K562 (cell line): ENCODE results near the gene HDAC7. TPM values are rescaled to one million over a fixed set of nuclear protein-coding genes. Genes with fewer than 3 reads are reported as not detected.

Source experiments
- ATAC-seq: fragments of 200-7000 bp; cut with Tn5 transposase; 3 replicates; pipeline ENCODE4 v1.9.1; 2020; ENCODE audit warnings: moderate library complexity
- BruUV-seq: library from RNA; stranded (reverse); fragments of 400-500 nt; replicated peaks from 2 replicates; lab custom pipeline; 2021; lab: Mats Ljungman, UMichigan
- CTCF ChIA-PET: fragments of 300-600 bp; formaldehyde crosslinking; extraction: SDS; loops from one replicate; lab custom pipeline; 2021; ENCODE audit warnings: low intra/inter-chr PET ratio; lab: Yijun Ruan, JAX
- POLR2A ChIA-PET: fragments of 300-600, 350-650 bp; sonication (Branson Sonifier 250); formaldehyde crosslinking; extraction: SDS; loops from one replicate; lab custom pipeline; 2021; ENCODE audit warnings: antibody characterized with exemption, inconsistent platforms; lab: Yijun Ruan, JAX
- DNase-seq, 4 experiments: peaks; one replicate each; pipeline versions ENCODE4 v3.0.0 to v3.0.0-alpha.2; 2011 to 2018; ENCODE audit warnings: low spot score in 3 of 4, mixed read lengths in 3 of 4; ENCODE audit errors: extremely low read depth in 1 of 4
- FAIRE-seq: peaks from 2 replicates; lab custom pipeline; 2011; peaks lifted over from hg19 to GRCh38; lab: Jason Lieb, UNC
- H2AFZ ChIP-seq: 2 replicates; pipeline ENCODE4 v1.6.0; 2011; ENCODE audit warnings: low read depth, low read length, control low read depth, inconsistent platforms
- H3K27ac ChIP-seq: fragments of 200-600 bp; 3 replicates; pipeline ENCODE4 v1.8.0; 2011; ENCODE audit warnings: low read depth, mild to moderate bottlenecking, control low read depth, inconsistent platforms, low read length, moderate library complexity, mixed read lengths; ENCODE audit errors: extremely low read depth
- H3K27me3 ChIP-seq, 2 experiments: fragments of 300-600 bp in 1 of 2; 2 replicates in 1 of 2; 3 replicates in 1 of 2; pipeline versions ENCODE4 v1.6.0 to v1.8.0; 2011; ENCODE audit warnings: inconsistent platforms in 2 of 2, low read length in 2 of 2, mild to moderate bottlenecking in 1 of 2, mixed read lengths in 1 of 2, moderate library complexity in 1 of 2; ENCODE audit not compliant: control insufficient read depth in 2 of 2, insufficient read depth in 2 of 2
- H3K36me3 ChIP-seq: fragments of 300-600 bp; 3 replicates; pipeline ENCODE4 v1.8.0; 2011; ENCODE audit warnings: mild to moderate bottlenecking, low read length, inconsistent platforms; ENCODE audit not compliant: control insufficient read depth, insufficient read depth
- H3K4me1 ChIP-seq, 2 experiments: fragments of 200-600 bp in 1 of 2; replicated peaks in 1 of 2; 2 replicates in 1 of 2; 3 replicates in 1 of 2; pipeline versions ENCODE4 v1.5.1 to v1.8.0; 2011; ENCODE audit warnings: inconsistent platforms in 2 of 2, low read length in 2 of 2, mild to moderate bottlenecking in 1 of 2, mixed read lengths in 1 of 2, moderate library complexity in 1 of 2; ENCODE audit not compliant: control insufficient read depth in 2 of 2, insufficient read depth in 2 of 2
- H3K4me2 ChIP-seq: 2 replicates; pipeline ENCODE4 v1.6.1; 2011; ENCODE audit warnings: low read length, control low read depth, inconsistent platforms, mixed read lengths; ENCODE audit not compliant: insufficient read depth
- H3K4me3 ChIP-seq: fragments of 200-600 bp; sonication (generic), shearing (Covaris generic); 2 replicates; pipeline ENCODE4 v1.5.1; 2016; ENCODE audit warnings: control low read depth, inconsistent platforms
- H3K79me2 ChIP-seq: fragments of 200-600 bp; 3 replicates; pipeline ENCODE4 v1.8.0; 2011; ENCODE audit warnings: low read length, inconsistent platforms; ENCODE audit not compliant: control insufficient read depth, insufficient read depth
- H3K9ac ChIP-seq, 2 experiments: 2 replicates each; pipeline versions ENCODE4 v1.6.0 to v1.6.1; 2011; ENCODE audit warnings: low read depth in 2 of 2, low read length in 2 of 2, control low read depth in 1 of 2, inconsistent platforms in 1 of 2, mild to moderate bottlenecking in 1 of 2, mixed read lengths in 1 of 2; ENCODE audit not compliant: insufficient read depth in 1 of 2
- H3K9me1 ChIP-seq: one replicate; pipeline ENCODE4 v1.6.0; 2011; ENCODE audit warnings: inconsistent platforms, mild to moderate bottlenecking, low read length, moderate library complexity; ENCODE audit not compliant: control insufficient read depth, insufficient read depth
- H3K9me3 ChIP-seq: replicated peaks from 2 replicates; pipeline ENCODE4 v1.5.1; 2011; ENCODE audit warnings: low read depth, low read length, inconsistent platforms; ENCODE audit not compliant: control insufficient read depth, insufficient read depth
- H4K20me1 ChIP-seq: replicated peaks from 2 replicates; pipeline ENCODE4 v1.6.1; 2011; ENCODE audit warnings: low read length, inconsistent platforms, mixed read lengths; ENCODE audit not compliant: control insufficient read depth, insufficient read depth
- CTBP1 ChIP-seq: fragments of 450-650 bp; IDR thresholded peaks from 2 replicates; pipeline ENCODE4 v1.6.1; 2016; ENCODE audit warnings: borderline replicate concordance
- FOS ChIP-seq: IDR thresholded peaks from 3 replicates; pipeline ENCODE4 v1.6.1; 2011; ENCODE audit not compliant: insufficient read length; ENCODE audit errors: extremely low read depth
- NBN ChIP-seq: fragments of 450-650 bp; IDR thresholded peaks from 2 replicates; pipeline ENCODE4 v1.6.1; 2016; ENCODE audit warnings: low read depth, mild to moderate bottlenecking
- PCBP2 ChIP-seq: fragments of 200-400 bp; formaldehyde crosslinking; IDR thresholded peaks from 2 replicates; pipeline ENCODE4 v1.6.1; 2018; ENCODE audit warnings: low read length, low read depth, mild to moderate bottlenecking, moderate library complexity; ENCODE audit not compliant: poor library complexity, severe bottlenecking
- RCOR1 ChIP-seq, 2 experiments: IDR thresholded peaks; 2 replicates each; pipeline ENCODE4 v1.6.1; 2012; ENCODE audit warnings: low read depth in 2 of 2, low read length in 2 of 2, borderline replicate concordance in 1 of 2, improper control_type of control experiment in 1 of 2
- TBL1XR1 ChIP-seq, 2 experiments: IDR thresholded peaks; 2 replicates each; pipeline ENCODE4 v1.6.1; 2012; ENCODE audit warnings: improper control_type of control experiment in 2 of 2, low read length in 2 of 2, mild to moderate bottlenecking in 1 of 2
- TEAD4 ChIP-seq, 2 experiments: sonication (generic) in 1 of 2; formaldehyde crosslinking in 1 of 2; IDR thresholded peaks; 2 replicates each; pipeline versions ENCODE4 v1.6.1 to v1.8.0; 2012 to 2022; ENCODE audit warnings: borderline replicate concordance in 1 of 2, inconsistent platforms in 1 of 2, low read length in 1 of 2, mild to moderate bottlenecking in 1 of 2, missing genetic modification reagents in 1 of 2
- TRIM24 ChIP-seq, 2 experiments: fragments of 450-650 bp; IDR thresholded peaks; 2 replicates each; pipeline ENCODE4 v1.6.1; 2016
- ZKSCAN1 ChIP-seq: fragments of 150-350 bp; IDR thresholded peaks from 2 replicates; pipeline ENCODE4 v1.6.1; 2016; ENCODE audit warnings: low read depth, low read length
- WGBS: fragments of 100-300 bp; shearing (Covaris generic); methylation state at CpG from one replicate; pipeline ENCODE4 v1.1.6; 2016; ENCODE audit warnings: low coverage, mixed read lengths; ENCODE audit not compliant: insufficient coverage; ENCODE audit errors: missing lambda C conversion rate; 5-methylcytosine and 5-hydroxymethylcytosine counted together
- in situ Hi-C: fragments of 300-500 bp; cut with MboI; formaldehyde crosslinking; loops from 4 replicates; pipeline ENCODE4 v1.15.0; 2018; ENCODE audit warnings: inconsistent platforms, mixed read lengths
- intact Hi-C: fragments of 100-400 bp; cut with micrococcal nuclease; formaldehyde crosslinking; loops from 2 replicates; pipeline ENCODE4 v1.14.2; 2022
- polyA plus RNA-seq, 8 experiments: library from polyadenylated mRNA; depleted of rRNA in 4 of 8; stranded (reverse) in 5 of 8; unstranded in 3 of 8; fragments of >200 nt; fragmentation: Nextera tagmentation in 2 of 8; fragmentation: Illumina TruSeq in 1 of 8; extraction: Ambion mirVana in 2 of 8; extraction: Trizol in 1 of 8; gene quantifications; 2 replicates each; pipeline versions ENCODE4 v1.2.1 to v1.2.3, GENCODE V29; 2011 to 2014; ENCODE audit warnings: inconsistent platforms in 1 of 8, missing spikeins in 1 of 8
- total RNA-seq, 7 experiments: library from RNA; depleted of rRNA in 6 of 7; stranded (reverse); fragments of >200 nt in 6 of 7; fragmentation: Illumina TruSeq in 2 of 7; extraction: Trizol in 2 of 7; gene quantifications; 2 replicates each; pipeline versions ENCODE4 v1.2.1 to v1.2.3, GENCODE V29; 2011 to 2021; ENCODE audit warnings: low replicate concordance in 1 of 7
- TF ChIP-seq, protein P1 (sequence below), 2 experiments: fragments of 450-650 bp; IDR thresholded peaks; 2 replicates each; pipeline ENCODE4 v1.6.1; 2016; ENCODE audit warnings: mild to moderate bottlenecking in 2 of 2, borderline replicate concordance in 1 of 2, low read depth in 1 of 2, moderate library complexity in 1 of 2
- TF ChIP-seq, protein P2 (sequence below): fragments of 250-450 bp; sonication (Bioruptor Pico); IDR thresholded peaks from 2 replicates; pipeline ENCODE4 v1.8.0; 2021; ENCODE audit warnings: borderline replicate concordance, mild to moderate bottlenecking, moderate library complexity; ENCODE audit not compliant: poor library complexity, severe bottlenecking

HDAC7 gene
- total and polyA plus RNA-seq, 9 of the 15 experiments (the other 6 are each of a cell fraction or from before 2014, with no cell fraction given): 2.5 to 129 (median 31.1) TPM

DNA sequence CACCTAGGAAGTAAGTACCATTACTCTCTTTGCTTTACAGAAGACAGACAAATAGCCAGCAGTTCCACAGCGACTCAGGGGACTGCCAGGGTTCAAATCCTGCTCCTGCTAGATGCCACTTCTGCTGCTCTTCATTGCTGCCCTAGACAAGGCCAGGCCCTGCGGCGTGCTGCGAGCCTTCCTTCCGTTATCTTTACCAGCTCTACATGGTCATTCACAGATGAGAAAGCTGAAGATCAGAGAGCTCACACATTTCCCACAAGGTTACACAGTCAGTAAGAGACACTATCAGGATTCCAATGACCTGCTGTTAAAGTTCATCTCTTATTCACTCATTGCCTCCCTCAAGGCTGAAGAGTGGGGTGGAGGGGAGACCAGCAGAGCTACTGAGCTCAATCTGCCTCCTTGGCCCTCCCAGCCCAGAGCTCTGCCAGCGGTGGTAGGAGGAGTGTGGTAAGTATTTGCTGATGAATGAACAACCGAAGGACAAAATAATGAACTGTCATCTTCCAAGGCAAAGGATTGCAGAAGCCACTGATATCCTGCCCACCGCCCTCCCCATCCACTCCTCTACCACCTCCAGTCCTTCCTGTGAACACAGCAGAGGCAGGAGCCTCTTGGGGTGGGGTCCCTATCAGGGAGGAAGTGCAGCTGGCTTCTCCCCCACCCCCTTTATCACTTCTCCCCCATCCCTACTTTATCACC is 14.6 kb upstream of the HDAC7 start:
- ATAC-seq: peak; percentile 41
- ChIA-PET POLR2A (interaction anchor here (0.6 to 2.6 kb wide), 9 partner anchors 11 to 102 kb away, joined by 3 to 11 read pairs (median 3); partner anchors contain the start of gene VDR), CTCF (interaction anchor here (0.6 kb wide), 1 partner anchor 15 kb away, joined by 3 read pairs; the partner anchor contains the start of gene HDAC7)
- WGBS: 3% methylated on average over 8 of the region's 8 CpGs
- DNase-seq: peak; percentile 51 to 84 (median 62)
- peak; percentile 69 for FAIRE-seq
- peaks cover 4% of the 10 kb centered on the region for H3K9me1 ChIP-seq
- H3K9me3 ChIP-seq: no peaks in the 10 kb centered on the region
- peaks cover 52 to 77% of the 10 kb centered on the region in 2 experiments for H3K4me1 ChIP-seq
- peak overlapping the region; percentile 71 for H3K27ac ChIP-seq
- no peaks in the 10 kb centered on the region for H4K20me1 ChIP-seq
- H3K4me2 ChIP-seq: peak overlapping the region; percentile 67
- in situ Hi-C loops: no loop called here
- peaks cover 2% of the 10 kb centered on the region; the same call in 1 of the 3 replicates for H3K79me2 ChIP-seq
- peak overlapping the region; percentile 38 to 65; a peak in 3 of 4 replicates for H3K9ac ChIP-seq
- no TSS peak for BruUV-seq
- intact Hi-C loops: no loop called here
- H3K27me3 ChIP-seq: no peaks in the 10 kb centered on the region
- H2AFZ ChIP-seq: peak overlapping the region; percentile 65
- no peak overlapping the region for H3K4me3 ChIP-seq
- no peaks in the 10 kb centered on the region for H3K36me3 ChIP-seq
- TF ChIP-seq TEAD4 (IDR thresholded peaks at IDR 0.05; ENCODE audit: low read length) (no peak; the same call in 1 of the 2 replicates), TEAD4 (CRISPR knock-in tag; IDR thresholded peaks at IDR 0.05; ENCODE audit: borderline replicate concordance) (no peak), PCBP2 (no peak), NBN (no peak), ZKSCAN1 (no peak), TRIM24 (IDR thresholded peaks at IDR 0.05) (no peak), TBL1XR1 (IDR thresholded peaks at IDR 0.05; ENCODE audit: low read length in 2 of 2) (0 out of 4 replicates have a peak, but pooled peaks of 1 of the 2 experiments have one; percentile 15), RCOR1 (IDR thresholded peaks at IDR 0.05; ENCODE audit: borderline replicate concordance in 1 of 2, low read depth in 2 of 2, low read length in 2 of 2) (0 out of 4 replicates have a peak, but pooled peaks of 1 of the 2 experiments have one; percentile 6), CTBP1 (peak; percentile 24; the same call in 1 of the 2 replicates), FOS (no peak)
- TF ChIP-seq, protein P1, sequence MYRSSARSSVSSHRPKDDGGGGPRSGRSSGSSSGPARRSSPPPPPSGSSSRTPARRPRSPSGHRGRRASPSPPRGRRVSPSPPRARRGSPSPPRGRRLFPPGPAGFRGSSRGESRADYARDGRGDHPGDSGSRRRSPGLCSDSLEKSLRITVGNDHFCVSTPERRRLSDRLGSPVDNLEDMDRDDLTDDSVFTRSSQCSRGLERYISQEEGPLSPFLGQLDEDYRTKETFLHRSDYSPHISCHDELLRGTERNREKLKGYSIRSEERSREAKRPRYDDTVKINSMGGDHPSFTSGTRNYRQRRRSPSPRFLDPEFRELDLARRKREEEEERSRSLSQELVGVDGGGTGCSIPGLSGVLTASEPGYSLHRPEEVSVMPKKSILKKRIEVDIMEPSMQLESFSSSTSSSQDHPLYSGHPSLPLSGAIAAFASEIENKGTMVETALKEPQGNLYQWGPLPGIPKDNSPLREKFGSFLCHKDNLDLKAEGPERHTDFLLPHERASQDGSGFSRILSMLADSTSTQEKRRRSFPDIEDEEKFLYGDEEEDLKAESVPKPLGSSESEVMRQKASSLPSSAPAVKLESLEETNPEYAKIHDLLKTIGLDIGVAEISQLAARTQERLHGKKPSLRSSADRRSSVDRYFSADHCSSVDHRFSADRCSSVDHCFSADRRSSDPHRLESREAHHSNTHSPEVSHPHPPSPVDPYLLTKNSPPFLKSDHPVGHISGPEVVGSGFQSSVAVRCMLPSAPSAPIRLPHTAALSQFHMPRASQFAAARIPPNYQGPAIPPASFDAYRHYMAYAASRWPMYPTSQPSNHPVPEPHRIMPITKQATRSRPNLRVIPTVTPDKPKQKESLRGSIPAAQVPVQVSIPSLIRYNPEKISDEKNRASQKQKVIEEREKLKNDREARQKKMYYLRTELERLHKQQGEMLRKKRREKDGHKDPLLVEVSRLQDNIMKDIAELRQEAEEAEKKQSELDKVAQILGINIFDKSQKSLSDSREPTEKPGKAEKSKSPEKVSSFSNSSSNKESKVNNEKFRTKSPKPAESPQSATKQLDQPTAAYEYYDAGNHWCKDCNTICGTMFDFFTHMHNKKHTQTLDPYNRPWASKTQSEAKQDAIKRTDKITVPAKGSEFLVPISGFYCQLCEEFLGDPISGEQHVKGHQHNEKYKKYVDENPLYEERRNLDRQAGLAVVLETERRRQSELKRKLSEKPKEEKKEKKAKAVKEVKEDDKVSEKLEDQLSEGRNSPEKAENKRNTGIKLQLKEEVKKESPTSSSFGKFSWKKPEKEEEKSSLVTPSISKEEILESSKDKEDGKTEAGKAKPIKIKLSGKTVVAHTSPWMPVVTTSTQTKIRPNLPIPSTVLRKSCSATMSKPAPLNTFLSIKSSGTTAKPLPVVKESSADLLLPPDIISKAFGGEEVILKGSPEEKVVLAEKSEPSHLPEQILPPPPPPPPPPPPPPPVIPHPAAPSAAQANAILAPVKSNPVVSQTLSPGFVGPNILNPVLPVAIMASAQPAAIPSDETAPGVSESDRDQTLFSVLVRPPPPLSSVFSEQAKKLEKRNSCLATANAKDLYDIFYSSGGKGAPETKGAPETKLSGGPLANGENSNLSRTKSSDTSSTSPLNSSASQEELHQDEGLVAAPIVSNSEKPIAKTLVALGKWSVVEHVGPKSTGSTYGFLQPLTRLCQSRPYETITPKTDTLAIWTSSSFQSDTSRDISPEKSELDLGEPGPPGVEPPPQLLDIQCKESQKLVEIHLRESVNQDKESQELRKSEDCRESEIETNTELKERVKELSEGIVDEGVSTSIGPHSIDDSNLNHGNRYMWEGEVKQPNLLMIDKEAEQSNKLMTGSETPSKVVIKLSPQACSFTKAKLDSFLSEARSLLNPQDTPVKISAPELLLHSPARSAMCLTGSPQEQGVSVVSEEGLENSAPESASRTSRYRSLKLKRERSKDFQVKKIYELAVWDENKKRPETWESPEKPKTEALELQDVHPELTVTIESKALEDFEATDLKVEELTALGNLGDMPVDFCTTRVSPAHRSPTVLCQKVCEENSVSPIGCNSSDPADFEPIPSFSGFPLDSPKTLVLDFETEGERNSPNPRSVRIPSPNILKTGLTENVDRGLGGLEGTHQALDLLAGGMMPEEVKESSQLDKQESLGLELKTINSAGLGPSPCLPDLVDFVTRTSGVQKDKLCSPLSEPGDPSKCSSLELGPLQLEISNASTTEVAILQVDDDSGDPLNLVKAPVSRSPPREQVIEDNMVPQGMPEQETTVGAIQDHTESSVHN (IDR thresholded peaks at IDR 0.05; ENCODE audit: borderline replicate concordance in 1 of 2, low read depth in 1 of 2): no peak
- TF ChIP-seq, protein P2, sequence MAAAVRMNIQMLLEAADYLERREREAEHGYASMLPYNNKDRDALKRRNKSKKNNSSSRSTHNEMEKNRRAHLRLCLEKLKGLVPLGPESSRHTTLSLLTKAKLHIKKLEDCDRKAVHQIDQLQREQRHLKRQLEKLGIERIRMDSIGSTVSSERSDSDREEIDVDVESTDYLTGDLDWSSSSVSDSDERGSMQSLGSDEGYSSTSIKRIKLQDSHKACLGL: no peak
